ENCODE results near the gene FAM50B.

DNA sequence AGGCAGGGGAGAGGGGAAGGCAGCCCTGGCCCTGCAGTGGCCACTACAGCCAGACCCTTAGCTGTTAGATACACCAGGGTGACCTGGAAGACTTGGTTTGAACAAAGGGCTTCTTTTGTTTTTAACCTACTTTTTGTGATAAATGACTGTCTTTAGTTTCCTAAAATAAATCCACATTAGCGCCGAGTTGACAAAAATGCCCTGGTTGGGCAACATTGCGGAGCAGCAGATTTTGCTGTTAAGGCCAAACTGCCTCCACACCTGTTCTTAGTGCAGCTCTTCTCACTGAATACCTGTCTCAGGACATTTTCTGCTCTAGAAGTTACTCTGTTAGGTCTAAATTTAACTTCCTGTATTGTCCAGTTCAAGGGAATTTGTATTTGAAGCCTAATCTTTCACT is 42.7 kb downstream of the FAM50B start:
- TF ChIP-seq, protein P1, sequence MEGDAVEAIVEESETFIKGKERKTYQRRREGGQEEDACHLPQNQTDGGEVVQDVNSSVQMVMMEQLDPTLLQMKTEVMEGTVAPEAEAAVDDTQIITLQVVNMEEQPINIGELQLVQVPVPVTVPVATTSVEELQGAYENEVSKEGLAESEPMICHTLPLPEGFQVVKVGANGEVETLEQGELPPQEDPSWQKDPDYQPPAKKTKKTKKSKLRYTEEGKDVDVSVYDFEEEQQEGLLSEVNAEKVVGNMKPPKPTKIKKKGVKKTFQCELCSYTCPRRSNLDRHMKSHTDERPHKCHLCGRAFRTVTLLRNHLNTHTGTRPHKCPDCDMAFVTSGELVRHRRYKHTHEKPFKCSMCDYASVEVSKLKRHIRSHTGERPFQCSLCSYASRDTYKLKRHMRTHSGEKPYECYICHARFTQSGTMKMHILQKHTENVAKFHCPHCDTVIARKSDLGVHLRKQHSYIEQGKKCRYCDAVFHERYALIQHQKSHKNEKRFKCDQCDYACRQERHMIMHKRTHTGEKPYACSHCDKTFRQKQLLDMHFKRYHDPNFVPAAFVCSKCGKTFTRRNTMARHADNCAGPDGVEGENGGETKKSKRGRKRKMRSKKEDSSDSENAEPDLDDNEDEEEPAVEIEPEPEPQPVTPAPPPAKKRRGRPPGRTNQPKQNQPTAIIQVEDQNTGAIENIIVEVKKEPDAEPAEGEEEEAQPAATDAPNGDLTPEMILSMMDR (IDR thresholded peaks at IDR 0.05), result no peak
- TF ChIP-seq POLR2A (IDR thresholded peaks at IDR 0.05), result no peak

Data from esophagus squamous epithelium (tissue), 4 donors.